Measurements from ENCODE around the gene ADAMTS2.
"Not testable (repeated sequence)": the region's sequence is repeated elsewhere in the genome, so short reads cannot be mapped to it uniquely, and the experiment has no call there.

- not testable (repeated sequence) for TF ChIP-seq CTCF, EZH2phosphoT487, EZH2 (IDR thresholded peaks at IDR 0.05)
Observed at GRCh38 chr5:179285776-179286162, 59.5 kb downstream of the ADAMTS2 start.

Data from neural progenitor cell (in vitro differentiated cells).